Ovary (tissue), 3 donors: ENCODE measurements around the gene MAP2K5.

ENCODE experiments used
- CTCF ChIP-seq, 3 donors: fragments of 450-650 bp in 2 of 3; fragments of 200-600 bp in 1 of 3; IDR thresholded peaks; one replicate each; pipeline versions ENCODE4 v1.5.1 to v1.8.0; 2016 to 2022; ENCODE audit warnings: antibody characterized with exemption in 3 of 3, mild to moderate bottlenecking in 1 of 3
- POLR2A ChIP-seq: fragments of 450-650 bp; IDR thresholded peaks from one replicate; pipeline ENCODE4 v1.6.1; 2017; ENCODE audit warnings: antibody characterized with exemption, mild to moderate bottlenecking, moderate library complexity
- donor health status: DM: no; HTN: no; CAD: no.

GRCh38 chr15:67524235-67524634 is 18.3 kb upstream of the MAP2K5 start:
- TF ChIP-seq CTCF (IDR thresholded peaks at IDR 0.05) (no peak), POLR2A (no peak)
